ENCODE data around the gene HIF1AN. TPM values are rescaled to one million over a fixed set of nuclear protein-coding genes. Genes with fewer than 3 reads are reported as not detected.

HIF1AN gene
- total RNA-seq, 1 experiment from 2014 or later, result 49.9 TPM

- ChIA-PET POLR2A (interaction anchor here (1.3 kb wide), 1 partner anchor 317 kb away, joined by 4 read pairs; no protein-coding TSS in a partner anchor), CTCF (interaction anchor here (0.6 to 5.5 kb wide), 10 partner anchors 9 to 333 kb away, joined by 3 to 107 read pairs (median 4); partner anchors contain the start of gene HIF1AN)
- TF ChIP-seq ESRRA (CRISPR knock-in tag; IDR thresholded peaks at IDR 0.05; ENCODE audit: borderline replicate concordance) (no peak), ZNF416 (CRISPR knock-in tag; IDR thresholded peaks at IDR 0.05) (no peak), ZNF281 (CRISPR knock-in tag; IDR thresholded peaks at IDR 0.05) (no peak), E2F4 (CRISPR knock-in tag; IDR thresholded peaks at IDR 0.05; ENCODE audit: borderline replicate concordance, low read depth) (no peak), RELA (CRISPR knock-in tag; IDR thresholded peaks at IDR 0.05; ENCODE audit: borderline replicate concordance) (no peak), AR (CRISPR knock-in tag; IDR thresholded peaks at IDR 0.05) (no peak), ZNF232 (CRISPR knock-in tag; IDR thresholded peaks at IDR 0.05) (no peak), FOXP4 (CRISPR knock-in tag; IDR thresholded peaks at IDR 0.05) (no peak), PRDM15 (CRISPR knock-in tag; IDR thresholded peaks at IDR 0.05) (no peak), JUN (CRISPR knock-in tag; IDR thresholded peaks at IDR 0.05) (no peak), KAT7 (CRISPR knock-in tag; IDR thresholded peaks at IDR 0.05; ENCODE audit: borderline replicate concordance) (no peak), ZNF512 (CRISPR knock-in tag; IDR thresholded peaks at IDR 0.05; ENCODE audit: borderline replicate concordance) (no peak)
- Mint-ChIP-seq H3K9me3 (no peaks in the 10 kb centered on the region), H3K27me3 (ENCODE audit: low read depth) (peaks cover 40% of the 10 kb centered on the region), H3K4me1 (peaks cover 9% of the 10 kb centered on the region; the same call in 1 of the 2 replicates), H3K27ac (no peak overlapping the region), H3K36me3 (peaks cover 4% of the 10 kb centered on the region; the same call in 1 of the 2 replicates), H3K4me3 (no peak overlapping the region)
- DNase-seq (ENCODE audit: low spot score) (no peak), ATAC-seq (no peak)
Observed at GRCh38 chr10:100561005-100561404, 25.3 kb downstream of the HIF1AN start.
